ENCODE measurements around the gene NFIB. TPM values are rescaled to one million over a fixed set of nuclear protein-coding genes. Genes with fewer than 3 reads are reported as not detected.

Gene NFIB
- total and polyA plus RNA-seq, 5 donors = 22.5 to 143 (median 134) TPM

- peak; percentile 12 to 19 for ATAC-seq
- Histone ChIP-seq H3K4me1 (ENCODE audit: control insufficient read depth, insufficient read depth, low read length) (peaks cover 18% of the 10 kb centered on the region), H3K4me3 (ENCODE audit: low read length) (no peak overlapping the region), H3K27me3 (ENCODE audit: control insufficient read depth, insufficient read depth) (no peaks in the 10 kb centered on the region), H3K9me3 (ENCODE audit: control insufficient read depth, low read length) (no peaks in the 10 kb centered on the region), H3K27ac (ENCODE audit: low read length) (no peak overlapping the region)
- no peak for DNase-seq
- intact Hi-C loops (cut with DNase I) = no loop called here
- WGBS = 80% methylated on average over 2 of the region's 2 CpGs
Observed at GRCh38 chr9:14213504-14213903, 100.4 kb downstream of the NFIB start.

GRCh38 chr9:14212697-14213420, 101.1 kb downstream of the NFIB start:
- no peaks in the 10 kb centered on the region for H3K27me3 ChIP-seq (ENCODE audit: control insufficient read depth, insufficient read depth)
- H3K4me1 ChIP-seq (ENCODE audit: control insufficient read depth, insufficient read depth, low read length) = peaks cover 18% of the 10 kb centered on the region
- DNase-seq = no peak
- peak in 1 of 2 donors; percentile 10 for ATAC-seq
- intact Hi-C loops (cut with DNase I) = no loop called here
- no peaks in the 10 kb centered on the region for H3K9me3 ChIP-seq (ENCODE audit: control insufficient read depth, low read length)
- H3K27ac ChIP-seq (ENCODE audit: low read length) = no peak overlapping the region
- no peak overlapping the region for H3K4me3 ChIP-seq (ENCODE audit: low read length)
- 86% methylated on average over 5 of the region's 5 CpGs for WGBS

- Histone ChIP-seq H3K4me1 (ENCODE audit: control insufficient read depth, insufficient read depth, low read length) (peaks cover 24% of the 10 kb centered on the region), H3K27me3 (ENCODE audit: control insufficient read depth, insufficient read depth) (no peaks in the 10 kb centered on the region), H3K4me3 (ENCODE audit: low read length) (no peak overlapping the region), H3K9me3 (ENCODE audit: control insufficient read depth, low read length) (no peaks in the 10 kb centered on the region), H3K27ac (ENCODE audit: low read length) (no peak overlapping the region)
- DNase-seq = no peak
- 81% methylated on average over 1 of the region's 1 CpG for WGBS
- no peak for ATAC-seq
- intact Hi-C loops (cut with DNase I) = no loop called here
Observed at GRCh38 chr9:14212077-14212476, 101.9 kb downstream of the NFIB start.

- peak in 1 of 3 donors; percentile 44 for DNase-seq
- H3K4me3 ChIP-seq (ENCODE audit: low read length) = no peak overlapping the region
- H3K27me3 ChIP-seq (ENCODE audit: control insufficient read depth, insufficient read depth) = no peaks in the 10 kb centered on the region
- 51% methylated on average over 6 of the region's 6 CpGs for WGBS
- ATAC-seq = peak in 1 of 2 donors; percentile 24
- H3K9me3 ChIP-seq (ENCODE audit: control insufficient read depth, low read length) = no peaks in the 10 kb centered on the region
- peak overlapping the region; percentile 58 for H3K27ac ChIP-seq (ENCODE audit: low read length)
- intact Hi-C loops (cut with DNase I) = no loop called here
- peaks cover 24% of the 10 kb centered on the region for H3K4me1 ChIP-seq (ENCODE audit: control insufficient read depth, insufficient read depth, low read length)
Observed at GRCh38 chr9:14211564-14211963, 102.4 kb downstream of the NFIB start.

GRCh38 chr9:14210428-14210827, 103.5 kb downstream of the NFIB start:
- Histone ChIP-seq H3K27me3 (ENCODE audit: control insufficient read depth, insufficient read depth) (no peaks in the 10 kb centered on the region), H3K4me1 (ENCODE audit: control insufficient read depth, insufficient read depth, low read length) (peaks cover 21% of the 10 kb centered on the region), H3K9me3 (ENCODE audit: control insufficient read depth, low read length) (no peaks in the 10 kb centered on the region), H3K27ac (ENCODE audit: low read length) (no peak overlapping the region), H3K4me3 (ENCODE audit: low read length) (no peak overlapping the region)
- intact Hi-C loops (cut with DNase I) = no loop called here
- no peak for DNase-seq
- ATAC-seq = no peak
- 89% methylated on average over 3 of the region's 3 CpGs for WGBS

- no peaks in the 10 kb centered on the region for H3K27me3 ChIP-seq (ENCODE audit: control insufficient read depth, insufficient read depth)
- no peak for ATAC-seq
- peak in 1 of 3 donors; percentile 52 for DNase-seq
- no peak overlapping the region for H3K4me3 ChIP-seq (ENCODE audit: low read length)
- 76% methylated on average over 8 of the region's 8 CpGs for WGBS
- peaks cover 22% of the 10 kb centered on the region for H3K4me1 ChIP-seq (ENCODE audit: control insufficient read depth, insufficient read depth, low read length)
- no peaks in the 10 kb centered on the region for H3K9me3 ChIP-seq (ENCODE audit: control insufficient read depth, low read length)
- intact Hi-C loops (cut with DNase I) = loop anchor here in 1 of 4 donors (10.0 kb wide), 1 partner anchor 95 kb away; no protein-coding TSS in a partner anchor
- H3K27ac ChIP-seq (ENCODE audit: low read length) = no peak overlapping the region
Observed at GRCh38 chr9:14209399-14210345, 104.3 kb downstream of the NFIB start.

- Histone ChIP-seq H3K9me3 (ENCODE audit: control insufficient read depth, low read length) (no peaks in the 10 kb centered on the region), H3K4me1 (ENCODE audit: control insufficient read depth, insufficient read depth, low read length) (peaks cover 19% of the 10 kb centered on the region), H3K27ac (ENCODE audit: low read length) (peak overlapping the region; percentile 13), H3K4me3 (ENCODE audit: low read length) (no peak overlapping the region), H3K27me3 (ENCODE audit: control insufficient read depth, insufficient read depth) (no peaks in the 10 kb centered on the region)
- intact Hi-C loops (cut with DNase I) = loop anchor here in 1 of 4 donors (10.0 kb wide), 1 partner anchor 97 kb away; no protein-coding TSS in a partner anchor
- no peak for ATAC-seq
- DNase-seq = peak in 2 of 3 donors; percentile 32 to 53
- 53% methylated on average over 6 of the region's 6 CpGs for WGBS
Observed at GRCh38 chr9:14207352-14207995, 106.5 kb downstream of the NFIB start.

GRCh38 chr9:14205463-14205862, 108.5 kb downstream of the NFIB start:
- peaks cover 23% of the 10 kb centered on the region for H3K4me1 ChIP-seq (ENCODE audit: control insufficient read depth, insufficient read depth, low read length)
- 60% methylated on average over 1 of the region's 1 CpG for WGBS
- ATAC-seq = peak; percentile 38 to 53
- H3K27ac ChIP-seq (ENCODE audit: low read length) = no peak overlapping the region
- DNase-seq = no peak
- no peaks in the 10 kb centered on the region for H3K9me3 ChIP-seq (ENCODE audit: control insufficient read depth, low read length)
- no peaks in the 10 kb centered on the region for H3K27me3 ChIP-seq (ENCODE audit: control insufficient read depth, insufficient read depth)
- intact Hi-C loops (cut with DNase I) = loop anchor here in 1 of 4 donors (10.0 kb wide), 1 partner anchor 99 kb away; no protein-coding TSS in a partner anchor
- no peak overlapping the region for H3K4me3 ChIP-seq (ENCODE audit: low read length)

- peak; percentile 82 to 83 for ATAC-seq
- WGBS = 13% methylated on average over 12 of the region's 12 CpGs
- peak; percentile 81 to 91 (median 90) for DNase-seq
- intact Hi-C loops (cut with DNase I) = loop anchor here in 1 of 4 donors (10.0 kb wide), 1 partner anchor 101 kb away; no protein-coding TSS in a partner anchor
- H3K27ac ChIP-seq (ENCODE audit: low read length) = peak overlapping the region; percentile 77
- H3K9me3 ChIP-seq (ENCODE audit: control insufficient read depth, low read length) = no peaks in the 10 kb centered on the region
- no peaks in the 10 kb centered on the region for H3K27me3 ChIP-seq (ENCODE audit: control insufficient read depth, insufficient read depth)
- peaks cover 28% of the 10 kb centered on the region for H3K4me1 ChIP-seq (ENCODE audit: control insufficient read depth, insufficient read depth, low read length)
- peak overlapping the region; percentile 44 for H3K4me3 ChIP-seq (ENCODE audit: low read length)
Observed at GRCh38 chr9:14203356-14204056, 110.4 kb downstream of the NFIB start.

GRCh38 chr9:14198841-14199455, 115.0 kb downstream of the NFIB start:
- H3K4me3 ChIP-seq (ENCODE audit: low read length) = peak overlapping the region; percentile 39
- H3K4me1 ChIP-seq (ENCODE audit: control insufficient read depth, insufficient read depth, low read length) = peaks cover 18% of the 10 kb centered on the region
- 9% methylated on average over 6 of the region's 6 CpGs for WGBS
- peak overlapping the region; percentile 99 for H3K27ac ChIP-seq (ENCODE audit: low read length)
- ATAC-seq (peak; percentile 84 to 89), DNase-seq (peak; percentile 74 to 89 (median 84))
- no peaks in the 10 kb centered on the region for H3K9me3 ChIP-seq (ENCODE audit: control insufficient read depth, low read length)
- H3K27me3 ChIP-seq (ENCODE audit: control insufficient read depth, insufficient read depth) = no peaks in the 10 kb centered on the region
- intact Hi-C loops (cut with DNase I) = no loop called here
